Gastroesophageal sphincter (tissue), 4 donors: Measurements from ENCODE around the gene WDR31. TPM values are rescaled to one million over a fixed set of nuclear protein-coding genes. Genes with fewer than 3 reads are reported as not detected.
A peak's percentile ranks its signal among the peaks of the same experiment; 100 is the strongest.

Experiments used
- ATAC-seq: fragments of 150-250 bp; one replicate; pipeline ENCODE4 v1.9.1; 2016; ENCODE audit warnings: mild to moderate bottlenecking, moderate library complexity
- H3K27ac ChIP-seq, 4 donors: fragments of 200-600 bp; sonication (generic) in 3 of 4; 1 replicate in 3 of 4; 2 replicates in 1 of 4; pipeline ENCODE4 v1.5.1; 2016 to 2019
- H3K27me3 ChIP-seq: fragments of 200-600 bp; sonication (generic); one replicate; pipeline ENCODE4 v1.5.1; 2019
- H3K36me3 ChIP-seq, 2 donors: fragments of 200-600 bp; sonication (generic); one replicate each; pipeline ENCODE4 v1.5.1; 2019; ENCODE audit warnings: control low read depth in 1 of 2
- H3K4me1 ChIP-seq, 3 donors: fragments of 200-600 bp; sonication (generic); 1 replicate in 2 of 3; 2 replicates in 1 of 3; pipeline ENCODE4 v1.5.1; 2016 to 2019; ENCODE audit warnings: control low read depth in 2 of 3
- H3K4me3 ChIP-seq, 2 donors: fragments of 200-600 bp; sonication (generic); one replicate each; pipeline ENCODE4 v1.5.1; 2019; ENCODE audit warnings: mild to moderate bottlenecking in 1 of 2, moderate library complexity in 1 of 2
- H3K9me3 ChIP-seq, 3 donors: fragments of 200-600 bp; sonication (generic); one replicate each; pipeline ENCODE4 v1.5.1; 2017 to 2019; ENCODE audit warnings: control low read depth in 2 of 3
- EP300 ChIP-seq: sonication (generic); formaldehyde crosslinking; IDR thresholded peaks from one replicate; pipeline ENCODE4 v1.6.1; 2017; ENCODE audit warnings: antibody characterized with exemption, mild to moderate bottlenecking
- POLR2A ChIP-seq, 2 donors: fragments of 450-650 bp; IDR thresholded peaks; one replicate each; pipeline ENCODE4 v1.6.1; 2017; ENCODE audit warnings: antibody characterized with exemption in 2 of 2, mild to moderate bottlenecking in 2 of 2, moderate library complexity in 1 of 2
- POLR2AphosphoS5 ChIP-seq: sonication (generic); formaldehyde crosslinking; IDR thresholded peaks from one replicate; pipeline ENCODE4 v1.6.1; 2017; ENCODE audit warnings: antibody characterized with exemption
- WGBS, 2 donors: methylation state at CpG; one replicate each; pipeline ENCODE4 v1.1.5; 2018; ENCODE audit warnings: low coverage in 1 of 2; 5-methylcytosine and 5-hydroxymethylcytosine counted together
- total RNA-seq, 4 donors: library from RNA; depleted of rRNA; stranded (reverse); fragments of >200 nt; gene quantifications; one replicate each; pipeline ENCODE4 v1.1.0, GENCODE V29; 2016
- TF ChIP-seq, protein P1 (sequence below), 4 experiments: fragments of 200-600 bp in 2 of 4; fragments of 450-650 bp in 2 of 4; sonication (generic) in 1 of 4; IDR thresholded peaks; one replicate each; pipeline ENCODE4 v1.5.1; 2017 to 2019; ENCODE audit warnings: antibody characterized with exemption in 4 of 4, mild to moderate bottlenecking in 2 of 4, moderate library complexity in 2 of 4

The WDR31 gene
- 1 to 10 TPM; 1.2 to 2.8 (median 2.3) TPM for total RNA-seq

- Histone ChIP-seq H3K27me3 (no peaks in the 10 kb centered on the region), H3K4me3 (peak within 1 kb of the TSS; percentile 52 to 67), H3K27ac (peak within 1 kb of the TSS; percentile 10 to 90 (median 85)), H3K36me3 (peaks cover 0 to 5% of the 10 kb centered on the region in 2 donors), H3K9me3 (no peaks in the 10 kb centered on the region), H3K4me1 (peaks cover 0 to 43% (median 6%) of the 10 kb centered on the region in 3 donors)
- peak; percentile 96 for ATAC-seq
- 2% methylated on average over 9 to 16 of the region's 46 CpGs for WGBS, 2 donors
- TF ChIP-seq POLR2AphosphoS5 (peak; percentile 75), POLR2A (IDR thresholded peaks at IDR 0.05) (peak; percentile 33 to 46), EP300 (no peak)
- TF ChIP-seq, protein P1, sequence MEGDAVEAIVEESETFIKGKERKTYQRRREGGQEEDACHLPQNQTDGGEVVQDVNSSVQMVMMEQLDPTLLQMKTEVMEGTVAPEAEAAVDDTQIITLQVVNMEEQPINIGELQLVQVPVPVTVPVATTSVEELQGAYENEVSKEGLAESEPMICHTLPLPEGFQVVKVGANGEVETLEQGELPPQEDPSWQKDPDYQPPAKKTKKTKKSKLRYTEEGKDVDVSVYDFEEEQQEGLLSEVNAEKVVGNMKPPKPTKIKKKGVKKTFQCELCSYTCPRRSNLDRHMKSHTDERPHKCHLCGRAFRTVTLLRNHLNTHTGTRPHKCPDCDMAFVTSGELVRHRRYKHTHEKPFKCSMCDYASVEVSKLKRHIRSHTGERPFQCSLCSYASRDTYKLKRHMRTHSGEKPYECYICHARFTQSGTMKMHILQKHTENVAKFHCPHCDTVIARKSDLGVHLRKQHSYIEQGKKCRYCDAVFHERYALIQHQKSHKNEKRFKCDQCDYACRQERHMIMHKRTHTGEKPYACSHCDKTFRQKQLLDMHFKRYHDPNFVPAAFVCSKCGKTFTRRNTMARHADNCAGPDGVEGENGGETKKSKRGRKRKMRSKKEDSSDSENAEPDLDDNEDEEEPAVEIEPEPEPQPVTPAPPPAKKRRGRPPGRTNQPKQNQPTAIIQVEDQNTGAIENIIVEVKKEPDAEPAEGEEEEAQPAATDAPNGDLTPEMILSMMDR (IDR thresholded peaks at IDR 0.05), result peak in 1 of 4 experiments; percentile 36
These were observed at the start of gene WDR31 for GRCh38 chr9:113340011-113340699. Gene WDR31 (minus strand): TSS chr9:113340275. CDS start chr9:113332022, 8,253 bp downstream.

DNA sequence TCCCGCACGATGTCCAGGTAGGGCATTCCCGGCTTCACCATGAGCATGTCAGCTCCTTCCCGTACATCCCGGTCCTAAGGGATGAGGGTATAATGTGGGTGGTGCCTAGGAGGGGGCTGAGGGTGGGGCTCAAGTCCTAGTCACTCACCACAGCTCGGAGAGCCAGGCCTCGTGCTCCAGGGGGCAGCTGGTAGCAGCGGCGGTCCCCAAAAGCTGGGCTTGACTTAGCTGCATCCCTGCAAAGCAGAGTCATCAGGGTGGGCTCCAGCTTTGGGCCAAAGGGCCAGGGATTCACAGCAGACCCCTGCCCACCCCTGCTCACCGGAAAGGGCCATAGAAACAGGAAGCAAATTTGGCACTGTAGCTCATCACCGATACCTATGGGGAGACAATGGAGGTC lies 49.4 kb upstream of the WDR31 start:
- no peaks in the 10 kb centered on the region for H3K9me3 ChIP-seq
- H3K27me3 ChIP-seq, result no peaks in the 10 kb centered on the region
- peaks cover 0 to 80% of the 10 kb centered on the region in 2 donors for H3K36me3 ChIP-seq
- H3K27ac ChIP-seq, result no peak overlapping the region
- H3K4me1 ChIP-seq, result no peaks in the 10 kb centered on the region
- ATAC-seq, result no peak
- WGBS, 2 donors, result 80% methylated on average over 1 of the region's 11 CpGs; no CpG with 5 or more reads in 1 of the 2 donors
- no peak overlapping the region for H3K4me3 ChIP-seq
- TF ChIP-seq POLR2AphosphoS5 (no peak), POLR2A (IDR thresholded peaks at IDR 0.05) (no peak), EP300 (no peak)
- TF ChIP-seq, protein P1 (IDR thresholded peaks at IDR 0.05), result no peak

DNA sequence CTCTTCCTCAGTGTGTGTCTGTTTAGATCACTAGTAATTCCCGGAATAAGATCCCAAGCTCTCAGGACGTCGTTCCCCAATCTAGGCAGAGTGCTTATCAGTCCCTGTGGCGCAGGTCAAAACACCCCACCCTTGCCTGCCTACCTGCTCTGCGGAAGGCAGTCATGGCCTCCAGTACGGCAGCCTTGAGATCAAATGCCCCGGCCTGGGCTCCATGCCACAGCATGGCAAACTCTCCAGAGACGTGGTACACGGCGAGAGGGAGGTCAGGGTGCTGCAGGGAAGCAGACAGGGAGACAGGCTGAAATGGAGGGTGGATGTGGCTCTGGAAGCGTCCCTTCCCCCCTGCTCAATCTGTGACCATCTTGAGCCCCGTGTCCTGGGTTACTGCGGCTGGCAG lies 48.8 kb upstream of the WDR31 start:
- Histone ChIP-seq H3K27me3 (no peaks in the 10 kb centered on the region), H3K36me3 (peaks cover 0 to 75% of the 10 kb centered on the region in 2 donors), H3K9me3 (no peaks in the 10 kb centered on the region), H3K4me1 (no peaks in the 10 kb centered on the region), H3K4me3 (no peak overlapping the region), H3K27ac (no peak overlapping the region)
- WGBS, 2 donors, result 97% methylated on average over 6 of the region's 13 CpGs; no CpG with 5 or more reads in 1 of the 2 donors
- no peak for TF ChIP-seq POLR2AphosphoS5
- TF ChIP-seq EP300, result no peak
- TF ChIP-seq, protein P1 (IDR thresholded peaks at IDR 0.05), result no peak
- no peak for TF ChIP-seq POLR2A (IDR thresholded peaks at IDR 0.05)
- ATAC-seq, result no peak

DNA sequence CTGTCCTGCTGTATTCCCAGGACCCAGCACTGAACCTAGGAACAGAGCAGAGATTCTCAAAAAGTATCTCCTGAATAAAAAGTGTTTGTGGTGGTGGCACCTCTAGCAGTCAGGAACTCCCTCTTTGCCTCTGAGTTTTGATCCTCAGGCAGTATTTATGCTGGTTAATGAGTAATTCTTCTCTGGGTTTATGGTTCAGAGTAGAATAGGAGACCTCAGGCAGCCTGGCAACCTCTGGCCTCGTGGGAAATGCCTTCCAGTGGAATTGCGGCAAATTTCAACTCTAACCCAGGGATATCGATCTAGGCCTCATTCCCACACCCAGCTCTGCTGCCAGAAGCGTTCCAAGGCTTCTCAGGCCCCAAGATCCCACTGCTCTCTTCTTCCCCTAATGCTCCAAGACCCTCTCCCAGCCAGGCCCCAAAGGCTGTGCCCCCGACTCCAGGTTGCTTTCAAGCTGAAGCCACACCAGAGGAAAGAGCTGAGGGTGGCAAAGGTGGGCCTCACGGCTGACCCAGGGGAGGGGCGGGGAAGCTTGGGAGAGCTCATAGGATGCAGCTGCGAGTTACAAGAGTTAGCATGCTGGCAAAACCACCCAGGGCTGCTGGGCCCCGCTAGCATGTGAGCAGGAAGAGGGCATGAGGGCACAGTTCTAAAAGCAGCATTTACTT lies 47.6 kb upstream of the WDR31 start:
- no peak for ATAC-seq
- Histone ChIP-seq H3K9me3 (no peaks in the 10 kb centered on the region), H3K4me1 (no peaks in the 10 kb centered on the region), H3K4me3 (no peak overlapping the region), H3K27me3 (no peaks in the 10 kb centered on the region), H3K27ac (no peak overlapping the region), H3K36me3 (peaks cover 0 to 64% of the 10 kb centered on the region in 2 donors)
- WGBS, 2 donors, result 64 to 82% methylated on average over 4 of the region's 9 CpGs
- TF ChIP-seq, protein P1 (IDR thresholded peaks at IDR 0.05), result no peak
- no peak for TF ChIP-seq EP300
- TF ChIP-seq POLR2A (IDR thresholded peaks at IDR 0.05), result no peak
- TF ChIP-seq POLR2AphosphoS5, result no peak
